Sciatic nerve (tissue), 1 donor: ENCODE measurements around the gene HOXC10. TPM values are rescaled to one million over a fixed set of nuclear protein-coding genes. Genes with fewer than 3 reads are reported as not detected.
A peak's percentile ranks its signal among the peaks of the same experiment; 100 is the strongest.

Experiments used
- microRNA-seq: library from miRNA; unstranded; fragments of <30 nt; microRNA quantifications from one replicate; pipeline ENCODE4 v1.2.0, GENCODE V29; 2020
- total RNA-seq: library from RNA; stranded (reverse); fragmentation: NEBNext Ultra II Directional; extraction: Animal tissue kit (Norgen Biotek cat#: 25700); gene quantifications from one replicate; pipeline ENCODE4 v1.2.1, GENCODE V29; 2021
- donor health status: DM: no; HTN: no; CAD: no.

The HOXC10 gene
- total RNA-seq, 1 donor from 2014 or later: 17.2 TPM

Small RNAs within 50 kb of the gene (microRNA-seq; reads per million reads assigned to microRNA genes)
- 1,069 reads per million, percentile 81 among the genes with 10 or more reads in this experiment for gene MIR196A2
- gene MIR615: 174 reads per million, percentile 63 among the genes with 10 or more reads in this experiment

Other genes with a start within 250 kb of the HOXC10 start
- gene CISTR, start 233.2 kb upstream of the HOXC10 start, total RNA-seq: not detected
- 0.22 TPM for gene HOXC13, start 46.3 kb upstream of the HOXC10 start, total RNA-seq
- gene HOXC12, start 30.2 kb upstream of the HOXC10 start, total RNA-seq: 0.22 TPM
- 1.2 TPM for gene HOXC11, start 12.0 kb upstream of the HOXC10 start, total RNA-seq
- gene HOTAIR, start 10.2 kb upstream of the HOXC10 start, total RNA-seq: 4.0 TPM
- 10.2 TPM for gene HOXC9, start 15.0 kb downstream of the HOXC10 start, total RNA-seq
- 7.0 TPM for gene HOXC8, start 23.8 kb downstream of the HOXC10 start, total RNA-seq
- 35.3 TPM for gene HOXC6, start 43.3 kb downstream of the HOXC10 start, total RNA-seq
- 5.6 TPM for gene HOXC5, start 47.9 kb downstream of the HOXC10 start, total RNA-seq
- gene HOXC4, start 68.7 kb downstream of the HOXC10 start, total RNA-seq: 23.6 TPM
- gene SMUG1, start 203.8 kb downstream of the HOXC10 start, total RNA-seq: 25.3 TPM